PC-9 (cell line): ENCODE results near the gene PDE6B.

Experiments
- EZH2 ChIP-seq: fragments of 200-600 bp; sonication (generic); IDR thresholded peaks from 2 replicates; pipeline ENCODE4 v1.8.0; 2017; ENCODE audit warnings: antibody characterized with exemption, low read depth
- TF ChIP-seq, protein P1 (sequence below): fragments of 200-600 bp; sonication (generic); conservative IDR thresholded peaks from 2 replicates; pipeline ENCODE4 v1.6.1; 2017; ENCODE audit warnings: mixed run types, antibody characterized with exemption, mild to moderate bottlenecking, moderate library complexity

- TF ChIP-seq, protein P1, sequence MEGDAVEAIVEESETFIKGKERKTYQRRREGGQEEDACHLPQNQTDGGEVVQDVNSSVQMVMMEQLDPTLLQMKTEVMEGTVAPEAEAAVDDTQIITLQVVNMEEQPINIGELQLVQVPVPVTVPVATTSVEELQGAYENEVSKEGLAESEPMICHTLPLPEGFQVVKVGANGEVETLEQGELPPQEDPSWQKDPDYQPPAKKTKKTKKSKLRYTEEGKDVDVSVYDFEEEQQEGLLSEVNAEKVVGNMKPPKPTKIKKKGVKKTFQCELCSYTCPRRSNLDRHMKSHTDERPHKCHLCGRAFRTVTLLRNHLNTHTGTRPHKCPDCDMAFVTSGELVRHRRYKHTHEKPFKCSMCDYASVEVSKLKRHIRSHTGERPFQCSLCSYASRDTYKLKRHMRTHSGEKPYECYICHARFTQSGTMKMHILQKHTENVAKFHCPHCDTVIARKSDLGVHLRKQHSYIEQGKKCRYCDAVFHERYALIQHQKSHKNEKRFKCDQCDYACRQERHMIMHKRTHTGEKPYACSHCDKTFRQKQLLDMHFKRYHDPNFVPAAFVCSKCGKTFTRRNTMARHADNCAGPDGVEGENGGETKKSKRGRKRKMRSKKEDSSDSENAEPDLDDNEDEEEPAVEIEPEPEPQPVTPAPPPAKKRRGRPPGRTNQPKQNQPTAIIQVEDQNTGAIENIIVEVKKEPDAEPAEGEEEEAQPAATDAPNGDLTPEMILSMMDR, result no peak
- no peak for TF ChIP-seq EZH2
Measured at GRCh38 chr4:632926-633325, 7.6 kb downstream of the PDE6B start.
